Hair follicular keratinocyte (primary cell): ENCODE data around the gene RPH3AL. TPM values are rescaled to one million over a fixed set of nuclear protein-coding genes. Genes with fewer than 3 reads are reported as not detected.

Experiments used
- total RNA-seq: library from RNA; depleted of rRNA; stranded (reverse); fragments of >200 nt; gene quantifications from 2 replicates; pipeline ENCODE4 v1.2.3, GENCODE V29; 2015

The RPH3AL gene
- total RNA-seq, result 0.31 and 3.2 TPM in 2 replicates

GRCh38 chr17:352421-353212 is at the start of gene RPH3AL:
TSS of gene RPH3AL (minus strand) at chr17:352807. CDS start at chr17:327543, 25,264 bp downstream.

DNA sequence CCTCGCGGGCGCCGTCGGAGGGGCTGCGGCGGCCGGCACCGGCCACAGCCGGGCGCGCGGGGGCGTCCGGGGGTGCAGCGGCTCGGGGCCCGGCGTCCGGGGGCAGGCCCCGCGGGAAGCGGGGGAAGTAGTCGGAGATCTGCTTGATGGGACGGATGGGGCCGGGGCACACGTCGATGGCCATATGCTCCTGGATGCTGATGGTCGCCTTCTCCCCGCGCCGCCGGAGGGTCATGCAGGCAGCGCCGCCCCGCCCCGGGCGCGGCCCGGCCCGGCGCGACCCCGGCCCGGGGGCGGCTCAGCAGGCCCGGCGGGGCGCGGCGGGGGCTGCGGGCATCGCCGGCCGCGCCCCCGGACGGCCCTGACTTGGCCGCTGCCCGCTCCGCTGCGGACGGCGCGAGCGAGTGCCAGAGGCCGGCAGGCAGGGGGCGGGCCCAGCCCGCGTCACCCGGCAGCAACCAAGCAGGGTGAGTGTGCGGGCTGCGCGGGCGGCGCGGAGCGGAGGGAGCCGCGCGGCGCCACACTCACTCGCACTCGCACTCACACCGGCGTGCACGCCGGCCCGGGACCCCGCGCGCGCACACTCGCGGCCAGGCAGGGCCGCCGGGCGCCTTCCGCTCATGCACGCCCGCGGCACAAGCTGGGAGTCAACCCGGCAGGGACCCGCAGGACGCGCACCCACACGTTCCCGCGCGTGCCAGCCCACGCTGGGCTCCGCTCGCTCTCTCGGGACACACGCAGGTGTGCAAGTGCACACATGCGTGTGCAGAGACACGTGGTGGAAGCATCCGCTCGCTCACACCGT is 171.2 kb downstream of the RPH3AL start, which contains the start of gene DOC2B:
Gene DOC2B, minus strand, starts transcription at position 406 of the 805 bp plus-strand sequence. Its CDS starts 171 bp downstream, at position 235.

Other genes with a start within 250 kb of the RPH3AL start
- gene SCGB1C2, start 215.2 kb downstream of the RPH3AL start, total RNA-seq, result not detected in 2 replicates
- not detected in 2 replicates for gene DOC2B, start 171.2 kb downstream of the RPH3AL start, total RNA-seq
- gene RFLNB, start 93.1 kb upstream of the RPH3AL start, total RNA-seq, result 11.9 and 14.6 TPM in 2 replicates